ENCODE measurements around the gene MYO9B.

Gene MYO9B

GRCh38 chr19:17240826-17241399 lies 165.3 kb downstream of the MYO9B start:
- H3K4me3 ChIP-seq (replicated peaks; ENCODE audit: low read depth, low read length), result no peak overlapping the region
- no peak for DNase-seq (ENCODE audit: low read depth)
- no peak for TF ChIP-seq CTCF (IDR thresholded peaks at IDR 0.05; ENCODE audit: low read length, missing control alignments)

DNA sequence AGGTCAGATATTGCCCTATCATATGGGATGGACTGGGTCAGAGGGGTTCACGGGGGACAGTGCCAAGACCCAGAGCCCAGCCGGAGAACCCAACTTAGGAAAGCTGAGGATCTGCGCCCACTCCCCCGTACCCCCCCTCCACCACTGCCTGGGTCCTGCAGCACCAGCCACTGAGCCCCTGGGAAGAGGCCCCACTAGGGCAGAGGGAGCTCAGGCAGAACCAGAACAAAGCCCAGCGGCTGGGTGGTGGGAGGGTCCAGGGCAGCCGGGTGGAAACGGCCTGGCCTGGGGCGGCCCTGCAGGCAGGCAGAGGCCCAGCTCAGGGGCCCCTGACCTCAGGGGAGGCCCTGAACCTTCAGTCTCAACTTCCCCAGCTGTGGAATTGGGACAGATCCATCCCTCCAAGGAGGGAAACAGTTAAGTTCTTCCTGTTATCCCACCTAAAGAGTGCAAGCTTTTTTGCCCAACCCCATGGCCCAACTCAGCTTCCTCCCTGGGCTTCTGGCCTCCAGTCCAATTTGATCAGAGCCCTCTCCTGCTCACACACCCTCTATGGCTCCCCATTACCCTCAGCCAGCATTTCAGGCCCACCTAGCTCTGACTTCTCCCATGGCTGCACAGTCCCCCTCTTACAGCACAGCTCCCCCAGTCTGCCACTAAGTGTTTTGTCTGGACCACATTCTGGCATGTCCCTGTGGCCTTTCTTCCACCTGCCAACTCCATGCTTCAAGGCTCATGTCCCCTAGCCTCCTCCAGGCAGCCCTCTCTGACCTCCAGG lies 167.0 kb downstream of the MYO9B start:
- TF ChIP-seq CTCF (IDR thresholded peaks at IDR 0.05; ENCODE audit: low read length, missing control alignments), result no peak
- H3K4me3 ChIP-seq (replicated peaks; ENCODE audit: low read depth, low read length), result peak overlapping the region; percentile 89
- no peak for DNase-seq (ENCODE audit: low read depth)

- DNase-seq (ENCODE audit: low read depth), result no peak
- TF ChIP-seq CTCF (IDR thresholded peaks at IDR 0.05; ENCODE audit: low read length, missing control alignments), result no peak
- peak overlapping the region; percentile 89 for H3K4me3 ChIP-seq (replicated peaks; ENCODE audit: low read depth, low read length)
Observed at GRCh38 chr19:17243211-17243829, 167.7 kb downstream of the MYO9B start.

DNA sequence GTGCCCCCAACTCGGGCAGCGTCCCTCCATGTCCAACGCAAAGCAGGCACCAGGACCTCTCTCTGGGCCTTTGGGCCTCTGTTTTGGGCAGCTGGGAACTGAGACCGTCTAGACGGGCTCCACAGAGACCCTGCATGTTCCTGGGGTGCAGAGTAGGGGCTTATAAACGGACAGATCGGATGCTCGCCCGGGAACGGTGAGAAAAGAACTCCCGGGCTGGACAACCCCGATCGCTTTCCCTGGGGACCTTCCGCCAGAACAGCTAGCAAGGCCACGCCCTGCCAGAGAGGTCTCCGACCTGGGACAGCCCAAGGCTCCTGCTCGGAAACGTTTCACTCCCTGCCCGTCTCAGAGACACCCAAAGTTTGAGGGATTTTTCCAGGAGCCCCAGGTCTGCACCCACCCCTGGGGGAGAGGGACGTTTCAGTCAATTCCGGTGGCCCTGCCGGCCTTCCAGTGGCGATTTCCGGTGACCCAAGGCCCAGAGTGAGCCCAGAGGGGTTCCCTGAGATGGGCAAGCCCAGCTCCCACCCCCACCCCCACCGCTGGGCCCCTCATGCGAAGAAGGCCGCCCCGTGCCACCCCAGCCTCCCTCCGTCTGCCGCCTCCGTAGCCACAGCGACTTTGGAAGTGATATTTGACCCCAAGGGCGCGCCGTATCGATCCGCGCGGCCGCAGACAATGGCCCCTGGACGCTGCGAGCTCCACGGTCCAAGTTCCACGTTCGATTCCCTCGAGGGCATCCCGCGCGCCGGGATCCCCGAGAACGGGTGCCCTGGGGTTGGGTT lies 168.4 kb downstream of the MYO9B start:
- TF ChIP-seq CTCF (IDR thresholded peaks at IDR 0.05; ENCODE audit: low read length, missing control alignments), result no peak
- peak overlapping the region; percentile 89 for H3K4me3 ChIP-seq (replicated peaks; ENCODE audit: low read depth, low read length)
- peak; percentile 42 for DNase-seq (ENCODE audit: low read depth)

GRCh38 chr19:17244618-17245534 lies 169.3 kb downstream of the MYO9B start:
- H3K4me3 ChIP-seq (replicated peaks; ENCODE audit: low read depth, low read length), result peak overlapping the region; percentile 89
- no peak for DNase-seq (ENCODE audit: low read depth)
- no peak for TF ChIP-seq CTCF (IDR thresholded peaks at IDR 0.05; ENCODE audit: low read length, missing control alignments)

GRCh38 chr19:17245535-17245984 lies 170.0 kb downstream of the MYO9B start, which contains the start of gene NR2F6:
Gene NR2F6 (minus strand): TSS chr19:17245919. CDS start chr19:17245220, 699 bp downstream.
- no peak for DNase-seq (ENCODE audit: low read depth)
- peak within 1 kb of the TSS; percentile 89 for H3K4me3 ChIP-seq (replicated peaks; ENCODE audit: low read depth, low read length)
- TF ChIP-seq CTCF (IDR thresholded peaks at IDR 0.05; ENCODE audit: low read length, missing control alignments), result no peak

All from fibroblast of pulmonary artery (primary cell).